Hematopoietic multipotent progenitor cell (in vitro differentiated cells): ENCODE results near the gene UNC45B. TPM values are rescaled to one million over a fixed set of nuclear protein-coding genes. Genes with fewer than 3 reads are reported as not detected.
"Not testable (repeated sequence)": the region's sequence is repeated elsewhere in the genome, so short reads cannot be mapped to it uniquely, and the experiment has no call there.

ENCODE experiments used
- DNase-seq, 3 donors: peaks; one replicate each; pipeline ENCODE4 v3.0.0-alpha.2; 2011 to 2015; ENCODE audit warnings: low read depth in 2 of 3, low spot score in 2 of 3
- total RNA-seq: library from RNA; depleted of rRNA; stranded (reverse); fragments of >200 nt; gene quantifications from one replicate; pipeline ENCODE4 v1.2.3, GENCODE V29; 2012

UNC45B gene
- total RNA-seq, 1 donor, result under 0.01 TPM

DNA sequence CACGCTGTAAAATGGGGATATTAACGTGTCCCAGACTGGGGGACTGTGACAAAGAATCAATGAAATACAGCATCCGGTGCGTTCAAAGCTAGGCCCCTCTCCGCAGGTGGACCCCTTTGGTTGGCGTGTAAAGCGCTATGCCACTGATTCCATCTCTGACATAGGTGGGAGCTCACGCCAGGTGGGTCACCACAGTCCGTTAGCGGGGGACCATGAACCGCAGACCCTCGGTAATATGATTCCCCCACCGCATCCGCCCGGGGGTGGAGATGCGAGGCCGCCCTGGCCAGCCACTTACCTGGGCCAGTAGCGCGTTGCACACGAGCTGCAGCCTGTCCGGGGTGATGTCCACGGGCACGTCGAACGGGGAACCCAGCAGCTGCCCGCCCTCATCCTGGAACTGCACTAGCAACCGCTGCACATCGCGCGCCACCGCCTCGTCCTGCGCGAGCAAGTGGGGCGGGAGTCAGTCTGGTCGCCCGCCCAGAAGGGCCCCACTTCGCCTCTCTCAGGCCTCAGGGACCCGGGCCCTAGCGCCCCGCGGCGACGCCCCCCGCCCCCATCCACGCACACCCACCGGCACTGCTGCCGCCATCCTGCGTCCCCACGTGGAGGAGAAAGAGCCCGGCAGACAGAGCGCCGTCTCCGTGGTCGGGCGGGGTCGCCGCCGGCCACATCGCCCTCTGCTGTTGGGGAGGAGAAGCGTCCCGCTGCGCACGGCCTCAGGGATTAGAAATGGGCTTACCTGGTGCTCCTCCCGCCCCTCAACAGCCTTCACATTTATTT is 5.7 kb upstream of the UNC45B start, which contains the start of gene NLE1:
NLE1 (minus strand) TSS at position 623 of the 786 bp plus-strand sequence; CDS start at position 595, 28 bp downstream.
- DNase-seq, result peak; percentile 70 to 86 (median 82)

DNA sequence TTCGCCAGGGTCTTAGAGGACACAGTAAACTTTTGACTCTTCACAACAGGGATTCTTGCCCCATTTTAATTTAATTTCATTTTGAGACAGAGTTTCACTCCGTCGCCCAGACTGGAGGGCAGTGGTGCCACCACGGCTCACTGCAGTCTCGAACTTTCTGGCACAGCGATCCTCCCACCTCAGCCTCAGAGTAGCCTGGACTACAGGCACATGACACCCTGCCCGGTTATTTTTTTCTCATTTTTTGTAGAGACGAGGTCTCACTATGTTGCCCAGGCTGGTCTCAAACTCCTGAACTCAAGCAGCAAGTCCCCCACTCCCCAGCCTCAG is 5.2 kb upstream of the UNC45B start:
- no peak for DNase-seq

DNA sequence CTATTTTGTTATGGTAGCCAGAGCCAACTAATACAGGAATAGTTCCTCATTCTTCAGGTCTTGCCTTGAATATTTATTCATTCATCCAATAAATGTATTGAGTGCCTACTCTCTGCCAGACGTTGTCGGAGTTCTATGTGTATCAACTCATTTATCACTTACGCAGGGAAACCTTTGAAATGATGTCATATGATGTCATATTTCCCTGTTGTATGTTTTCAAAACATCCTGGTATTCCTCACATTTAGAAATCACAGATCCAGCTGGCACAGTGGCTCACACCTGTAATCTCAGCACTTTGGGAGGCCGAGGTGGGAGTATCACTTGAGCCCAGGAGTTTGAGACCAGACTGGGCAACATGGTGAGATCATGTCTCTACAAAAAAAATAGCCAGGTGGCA is 2.8 kb upstream of the UNC45B start:
- DNase-seq, result no peak

DNA sequence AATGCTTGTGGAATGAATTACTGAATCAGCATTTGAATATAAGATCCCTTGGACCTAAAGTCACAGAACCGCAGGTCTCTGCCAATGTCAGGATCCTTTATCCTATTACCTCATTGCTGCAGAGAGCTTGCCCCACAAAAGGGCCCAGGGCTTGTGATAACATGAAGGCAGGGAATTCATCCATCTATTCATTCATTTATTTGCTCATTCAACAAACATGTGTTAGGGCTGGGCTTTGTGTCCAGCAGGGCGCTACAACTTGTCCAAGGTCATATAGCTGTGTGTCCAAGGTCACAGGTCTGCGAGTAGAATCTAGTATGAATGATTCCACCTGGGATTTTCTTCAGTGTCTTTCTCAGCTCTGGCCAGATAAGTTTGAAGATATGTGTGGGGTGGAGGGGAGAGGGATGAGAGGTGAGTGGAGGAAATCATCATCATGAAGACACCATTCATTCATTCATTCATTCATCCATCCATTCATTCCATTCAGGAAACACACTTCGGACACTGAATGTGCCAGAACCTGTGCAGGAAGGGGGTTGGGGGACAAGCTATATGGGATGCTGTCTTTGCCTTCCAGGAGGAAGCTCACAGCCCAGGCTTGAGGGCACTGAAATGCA is 1.3 kb upstream of the UNC45B start:
- no peak for DNase-seq

DNA sequence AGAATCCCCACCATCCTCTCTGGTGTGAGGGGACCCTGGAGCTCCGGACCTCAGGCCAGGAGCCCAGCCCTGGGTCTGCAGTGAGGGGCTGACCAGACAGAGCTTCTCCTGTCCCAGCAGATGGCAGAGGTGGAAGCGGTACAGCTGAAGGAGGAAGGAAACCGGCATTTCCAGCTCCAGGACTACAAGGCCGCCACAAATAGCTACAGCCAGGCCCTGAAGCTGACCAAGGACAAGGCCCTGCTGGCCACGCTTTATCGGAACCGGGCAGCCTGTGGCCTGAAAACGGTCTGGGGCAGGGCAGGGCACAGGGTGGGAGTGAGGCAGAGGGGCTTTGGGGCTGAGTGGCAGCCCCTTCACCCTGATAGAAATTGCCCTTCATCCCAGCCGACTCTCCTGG is 527 bp downstream of the UNC45B start:
- no peak for DNase-seq

DNA sequence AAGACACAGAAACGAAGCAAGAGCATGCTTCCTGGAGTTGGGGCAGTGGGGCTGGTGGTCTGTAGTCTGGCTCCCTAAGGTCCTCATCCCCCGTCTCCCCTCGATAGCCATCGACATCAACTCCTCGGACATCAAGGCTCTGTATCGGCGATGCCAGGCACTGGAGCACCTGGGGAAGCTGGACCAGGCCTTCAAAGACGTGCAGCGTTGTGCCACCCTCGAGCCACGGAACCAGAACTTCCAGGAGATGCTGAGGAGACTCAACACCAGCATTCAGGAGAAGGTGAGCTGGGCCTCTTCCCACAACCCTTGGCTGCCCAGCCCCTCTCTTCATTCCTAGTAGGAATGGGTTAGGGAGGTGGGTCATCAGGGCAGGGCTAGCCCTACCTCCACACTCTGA is 2.3 kb downstream of the UNC45B start:
- DNase-seq, result no peak

DNA sequence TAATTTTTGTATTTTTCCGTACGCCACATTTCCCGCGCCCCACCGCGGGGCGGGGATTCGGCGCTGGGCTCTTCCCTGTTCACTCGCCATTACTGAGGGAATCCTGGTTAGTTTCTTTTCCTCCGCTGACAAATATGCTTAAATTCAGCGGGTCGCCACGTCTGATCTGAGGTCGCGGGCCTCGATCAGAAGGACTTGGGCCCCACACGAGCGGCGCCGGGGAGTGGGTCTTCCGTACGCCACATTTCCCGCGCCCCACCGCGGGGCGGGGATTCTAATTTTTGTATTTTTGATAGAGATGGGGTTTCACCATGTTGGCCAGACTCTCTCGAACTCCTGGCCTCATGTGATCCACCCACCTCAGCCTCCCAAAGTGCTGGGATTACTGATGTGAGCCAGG is 3.5 kb downstream of the UNC45B start:
- DNase-seq, result not testable (repeated sequence)

DNA sequence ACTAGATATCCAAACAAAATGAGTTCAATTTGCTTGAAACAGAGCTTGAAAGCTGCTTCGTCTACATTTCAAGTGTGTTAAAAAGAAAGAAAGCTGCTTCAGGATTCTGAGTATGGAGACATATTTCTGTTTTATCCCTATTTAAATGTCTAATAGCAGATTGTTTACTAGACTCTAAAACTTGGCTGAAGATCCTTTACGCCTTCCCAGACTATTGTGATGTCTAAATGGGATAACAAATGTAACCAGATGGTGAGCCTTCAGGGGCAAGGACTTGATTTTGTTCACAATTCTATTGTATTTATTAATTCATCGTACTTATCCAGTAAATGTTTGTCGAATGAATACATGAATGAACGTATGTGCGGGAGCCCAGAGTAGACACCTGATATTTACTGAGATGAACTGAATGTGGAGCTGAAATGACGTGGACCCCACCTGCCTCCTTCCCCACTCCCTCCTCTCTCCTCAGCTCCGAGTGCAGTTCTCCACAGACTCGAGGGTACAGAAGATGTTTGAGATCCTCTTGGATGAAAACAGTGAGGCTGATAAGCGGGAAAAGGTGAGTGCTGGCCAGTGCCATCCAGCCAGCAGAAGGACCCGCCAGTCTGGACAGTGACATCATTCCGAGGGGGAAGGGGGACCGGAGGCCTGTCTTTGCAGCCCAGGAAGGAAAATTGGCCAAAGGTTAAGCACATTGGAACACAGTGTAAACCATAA is 5.0 kb downstream of the UNC45B start:
- no peak for DNase-seq

DNA sequence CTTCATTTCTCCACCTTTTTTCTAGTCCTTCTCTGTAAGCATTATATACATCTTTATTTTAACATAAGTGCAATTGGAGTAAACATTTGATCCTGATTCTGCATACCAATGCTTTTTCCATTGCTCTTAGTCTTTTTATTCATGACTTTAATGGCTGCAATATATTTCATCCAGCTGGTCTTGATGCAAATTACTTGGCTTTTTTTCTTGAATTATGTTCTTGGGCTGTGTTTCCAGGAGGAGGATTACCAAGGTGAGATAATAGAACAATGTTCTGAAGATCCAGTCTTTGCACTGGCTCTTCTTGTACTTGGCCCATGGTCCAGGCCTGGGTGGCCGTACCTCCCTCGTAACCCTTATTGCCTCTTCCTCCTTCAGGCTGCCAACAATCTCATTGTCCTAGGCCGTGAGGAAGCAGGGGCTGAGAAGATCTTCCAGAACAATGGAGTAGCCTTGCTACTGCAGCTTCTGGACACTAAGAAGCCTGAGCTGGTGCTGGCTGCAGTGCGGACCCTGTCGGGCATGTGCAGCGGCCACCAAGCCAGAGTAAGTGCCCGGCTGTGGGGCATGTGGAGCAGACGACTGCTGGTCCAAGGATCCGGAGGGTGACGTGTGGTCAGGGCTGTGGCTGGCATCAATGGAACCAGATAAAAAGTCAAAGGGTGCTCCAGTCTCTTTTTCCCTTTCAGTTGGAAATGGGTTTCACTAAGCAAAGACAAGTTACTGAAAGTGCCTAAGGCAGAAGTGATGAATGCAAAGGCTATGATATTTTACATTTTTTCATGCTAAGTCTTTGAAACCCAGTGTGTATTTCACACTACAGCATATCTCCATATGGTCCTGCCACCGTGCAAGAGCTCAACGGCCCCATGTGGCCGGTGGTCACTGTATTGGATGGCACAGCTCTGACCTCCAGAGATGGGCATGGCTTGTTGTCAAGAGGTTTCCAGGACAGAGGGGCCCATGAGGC is 6.9 kb downstream of the UNC45B start:
- DNase-seq, result no peak

DNA sequence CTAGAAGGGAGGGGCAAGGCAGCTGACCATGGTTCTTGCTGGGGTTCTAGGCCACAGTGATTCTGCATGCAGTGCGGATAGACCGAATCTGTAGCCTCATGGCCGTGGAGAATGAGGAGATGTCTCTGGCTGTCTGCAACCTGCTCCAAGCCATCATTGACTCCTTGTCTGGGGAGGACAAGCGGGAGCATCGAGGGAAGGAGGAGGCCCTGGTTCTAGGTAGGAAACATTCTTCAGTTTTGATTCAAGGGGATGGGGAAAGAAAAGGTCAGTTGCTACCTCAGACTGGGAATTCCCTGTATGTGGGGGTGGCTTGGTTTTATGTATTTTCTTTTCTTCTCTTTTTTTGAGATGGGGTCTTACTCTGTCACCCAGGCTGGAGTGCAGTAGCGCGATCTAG is 7.6 kb downstream of the UNC45B start:
- DNase-seq, result no peak

DNA sequence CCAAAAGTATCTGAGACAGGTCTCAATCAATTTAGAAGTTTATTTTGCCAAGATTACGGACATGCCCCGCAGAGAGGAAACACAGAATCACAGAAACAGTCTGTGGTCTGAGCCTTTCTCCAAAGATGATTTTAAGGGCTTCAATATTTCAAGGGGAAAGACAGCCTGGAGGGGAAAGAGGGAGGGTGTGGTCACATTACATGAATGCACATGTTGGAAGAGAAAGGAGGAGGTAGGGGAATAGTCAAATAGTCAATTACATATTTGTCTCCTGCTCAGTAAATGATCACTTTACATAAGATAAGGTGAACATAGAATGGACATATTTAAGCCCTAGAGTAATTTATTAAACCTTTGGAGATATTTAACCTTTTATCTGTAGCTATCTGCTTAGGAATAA is 12.3 kb downstream of the UNC45B start:
- no peak for DNase-seq

DNA sequence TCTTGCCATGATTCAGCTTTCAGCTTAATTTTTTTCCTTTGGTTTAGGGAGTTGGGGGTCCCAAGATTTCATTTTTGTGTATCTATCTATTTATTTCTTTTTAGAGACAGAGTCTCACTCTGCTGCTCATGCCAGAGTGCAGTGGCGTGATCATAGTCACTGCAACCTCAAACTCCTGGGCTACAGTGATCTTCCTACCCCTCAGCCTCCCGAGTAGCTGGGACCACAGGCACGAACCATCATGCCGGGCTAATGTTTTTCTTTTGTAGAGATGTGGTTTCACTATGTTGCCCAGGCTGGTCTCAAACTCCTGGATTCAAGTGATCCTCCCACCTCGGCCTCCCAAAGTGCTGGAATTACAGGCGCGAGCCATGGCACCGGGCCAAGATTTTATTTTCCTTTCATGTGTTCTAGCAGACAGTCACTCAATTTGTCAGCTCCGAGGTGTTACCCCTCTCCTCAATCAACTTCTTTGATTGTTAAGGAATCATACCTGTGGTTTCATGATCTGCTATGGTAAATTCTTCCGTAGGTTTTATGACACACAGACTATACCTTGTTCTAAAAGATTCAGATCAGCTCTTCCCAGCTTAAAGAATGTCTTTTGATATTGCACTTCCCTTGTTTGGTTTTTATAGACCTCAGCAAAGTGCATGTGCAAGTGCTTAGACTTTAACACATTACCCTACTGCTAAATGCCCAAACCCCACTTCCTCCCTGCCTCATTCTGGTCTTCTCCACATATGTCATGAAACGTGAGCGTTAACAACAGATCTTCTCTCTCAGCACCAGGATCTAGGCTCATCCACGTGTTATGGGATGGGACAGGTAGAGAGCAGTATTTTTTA is 13.0 kb downstream of the UNC45B start:
- DNase-seq, result peak in 1 of 3 donors; percentile 21

DNA sequence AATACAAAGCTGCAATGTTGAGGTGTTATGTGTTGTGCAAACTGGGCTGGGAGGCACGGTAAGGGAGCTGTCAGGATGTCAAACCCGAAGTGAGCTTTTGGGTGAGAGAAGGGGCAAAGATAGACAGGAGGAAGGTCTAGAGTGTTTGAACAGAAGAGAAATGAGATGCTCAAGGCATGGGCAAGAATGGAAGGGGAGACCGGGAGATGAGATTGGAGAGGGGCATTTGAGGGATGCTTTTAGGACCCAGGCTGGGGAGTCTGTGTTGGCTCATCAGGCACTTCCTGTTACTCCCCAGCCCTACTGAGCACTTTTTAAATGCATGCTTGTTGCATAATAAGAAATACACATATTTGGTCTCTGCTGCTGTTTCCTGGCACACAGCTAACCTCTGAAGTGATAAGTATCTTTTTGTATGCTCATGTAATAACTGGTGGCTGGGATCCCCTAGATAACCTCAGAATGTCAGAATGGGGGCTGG is 13.7 kb downstream of the UNC45B start:
- DNase-seq, result peak in 2 of 3 donors; percentile 26 to 34

DNA sequence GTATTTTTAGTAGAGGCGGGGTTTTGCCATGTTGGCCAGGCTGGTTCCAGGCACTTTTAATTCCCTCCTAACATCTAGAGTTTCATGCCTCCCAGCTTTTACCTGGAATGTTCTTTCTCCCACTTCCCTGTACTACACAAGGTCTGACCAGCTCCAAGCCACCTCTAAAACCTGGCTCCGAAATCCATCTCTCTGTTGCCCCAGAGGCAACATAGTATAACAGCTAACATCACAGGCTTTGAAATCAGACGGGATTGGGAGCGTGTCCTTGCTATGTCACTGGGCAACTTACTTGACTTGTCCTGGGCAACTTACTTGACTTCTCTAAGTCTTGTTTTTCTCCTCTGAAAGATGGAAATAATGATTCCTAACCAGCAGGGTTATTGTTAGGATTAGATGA is 15.1 kb downstream of the UNC45B start:
- DNase-seq, result no peak

DNA sequence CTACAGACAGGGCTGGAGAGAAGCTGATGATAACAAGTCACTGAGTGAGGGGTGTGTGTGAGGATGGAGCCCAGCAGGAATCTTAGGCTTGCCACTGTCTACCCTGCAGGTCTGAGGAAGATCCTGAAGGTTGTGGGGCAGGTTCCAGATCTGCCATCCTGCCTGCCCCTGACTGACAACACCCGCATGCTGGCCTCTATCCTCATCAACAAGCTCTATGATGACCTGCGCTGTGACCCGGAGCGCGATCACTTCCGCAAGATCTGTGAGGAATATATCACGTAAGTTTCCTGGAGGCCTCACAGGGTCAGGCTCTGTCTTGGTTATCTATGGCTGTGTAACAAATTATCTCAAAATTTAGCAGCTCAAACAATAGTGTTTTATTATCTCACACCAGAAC is 16.3 kb downstream of the UNC45B start:
- no peak for DNase-seq

DNA sequence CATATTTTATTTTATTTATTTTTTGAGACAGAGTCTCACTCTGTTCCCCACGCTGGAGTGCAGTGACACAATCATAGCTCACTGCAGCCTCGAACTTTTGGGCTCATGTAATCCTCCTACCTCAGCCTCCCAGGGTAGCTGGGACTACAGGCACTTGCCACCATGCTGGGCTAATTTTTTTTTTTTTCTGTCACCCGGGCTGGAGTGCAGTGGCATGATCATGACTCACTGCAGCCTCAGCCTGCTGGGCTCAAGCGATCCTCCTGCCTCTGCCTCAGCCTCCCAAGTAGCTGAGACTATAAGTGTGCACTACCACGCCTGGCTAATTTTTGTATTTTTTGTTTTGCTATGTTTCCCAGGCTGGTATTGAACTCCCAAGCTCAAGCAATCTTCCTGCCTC is 17.1 kb downstream of the UNC45B start:
- no peak for DNase-seq

DNA sequence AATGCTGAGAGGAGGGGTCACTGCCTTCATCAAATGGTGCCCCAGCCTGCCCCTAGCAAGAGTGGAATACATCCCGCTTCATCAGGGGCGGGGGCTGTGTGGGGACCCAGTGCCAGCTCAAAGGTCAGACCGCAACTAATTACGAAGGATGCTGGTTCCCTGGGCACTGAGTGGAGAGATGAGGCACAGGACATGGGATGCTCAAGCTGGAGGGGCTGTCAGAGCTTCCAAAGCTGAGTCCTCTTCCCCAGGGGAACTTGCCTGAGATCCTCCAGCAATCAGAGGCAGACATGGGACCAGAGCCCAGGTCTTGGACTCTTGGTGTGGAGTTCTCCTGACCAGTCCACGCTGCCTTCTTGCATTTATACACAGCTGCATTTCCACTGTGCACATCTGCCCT is 18.9 kb downstream of the UNC45B start:
- no peak for DNase-seq

DNA sequence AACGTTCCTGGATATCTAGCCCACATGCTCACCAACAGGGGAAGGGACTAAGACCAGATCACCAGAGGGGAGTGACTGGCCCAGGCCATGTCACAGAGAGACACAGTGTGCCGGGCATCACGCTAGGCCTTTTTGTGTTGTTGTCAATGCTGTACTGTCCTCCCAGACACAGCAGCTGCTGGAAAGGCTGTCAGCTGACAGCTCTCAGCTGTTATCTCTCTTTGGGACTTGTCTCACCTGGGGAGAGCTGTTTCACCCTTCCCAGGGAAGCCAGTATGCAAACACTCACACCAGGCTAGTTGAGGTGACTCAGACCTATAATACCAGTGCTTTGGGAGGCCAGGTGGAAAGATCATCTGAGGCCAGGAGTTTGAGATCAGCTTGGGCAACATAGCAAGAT is 19.4 kb downstream of the UNC45B start:
- DNase-seq, result no peak

DNA sequence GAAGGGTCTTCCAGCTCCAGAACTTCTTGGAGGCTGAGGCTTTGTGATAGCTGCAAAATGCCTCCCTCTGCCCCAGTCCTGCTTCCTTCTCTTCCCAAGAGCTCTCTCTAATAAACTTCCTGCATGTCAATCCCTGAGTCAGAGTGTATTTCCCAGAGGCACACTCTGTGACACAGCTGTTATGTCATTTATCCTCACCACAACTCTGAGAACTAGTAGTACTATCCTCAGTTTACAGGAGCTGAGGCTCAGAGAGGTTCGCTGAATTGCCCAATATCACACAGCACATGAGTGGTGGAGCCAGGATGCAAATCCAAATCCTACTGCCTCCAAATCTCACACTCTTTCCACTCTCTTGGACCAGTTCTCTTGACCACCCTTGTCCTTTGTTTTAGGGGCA is 20.0 kb downstream of the UNC45B start:
- DNase-seq, result no peak
